Stomach (tissue), 4 donors: ENCODE data around the gene SPINK1.

Source experiments
- CTCF ChIP-seq, 7 experiments: fragments of 450-650 bp in 4 of 7; fragments of 200-600 bp in 3 of 7; sonication (generic) in 3 of 7; IDR thresholded peaks; one replicate each; pipeline ENCODE4 v1.5.1; 2016 to 2019; ENCODE audit warnings: antibody characterized with exemption in 7 of 7, control low read depth in 2 of 7, mild to moderate bottlenecking in 1 of 7
- POLR2A ChIP-seq, 4 donors: fragments of 450-650 bp; IDR thresholded peaks; one replicate each; pipeline ENCODE4 v1.6.1; 2016; ENCODE audit warnings: antibody characterized with exemption in 4 of 4, control low read depth in 2 of 4, mild to moderate bottlenecking in 1 of 4, moderate library complexity in 1 of 4
- POLR2AphosphoS5 ChIP-seq, 3 donors: sonication (generic); formaldehyde crosslinking; IDR thresholded peaks; one replicate each; pipeline ENCODE4 v1.6.1; 2016; ENCODE audit warnings: antibody characterized with exemption in 3 of 3

- TF ChIP-seq POLR2AphosphoS5 (IDR thresholded peaks at IDR 0.05) (no peak), CTCF (IDR thresholded peaks at IDR 0.05) (no peak), POLR2A (IDR thresholded peaks at IDR 0.05) (no peak)
These were observed 27.1 kb downstream of the SPINK1 start for GRCh38 chr5:147804334-147804733.
